OCI-LY7 (cell line): ENCODE measurements around the gene ACTN2. TPM values are rescaled to one million over a fixed set of nuclear protein-coding genes. Genes with fewer than 3 reads are reported as not detected.

ENCODE experiments used
- BruUV-seq: library from RNA; stranded (reverse); fragments of 400-500 nt; replicated peaks from 2 replicates; lab custom pipeline; 2021; lab: Mats Ljungman, UMichigan
- CTCF ChIA-PET: fragments of 300-600 bp; sonication (Branson Sonifier 250); formaldehyde crosslinking; loops from one replicate; lab custom pipeline; 2022; ENCODE audit warnings: antibody characterized with exemption; ENCODE audit not compliant: unreplicated experiment; lab: Charles Lee
- POLR2A ChIA-PET: fragments of 300-600 bp; sonication (Branson Sonifier 250); formaldehyde crosslinking; loops from one replicate; lab custom pipeline; 2022; ENCODE audit warnings: antibody characterized with exemption; lab: Charles Lee
- DNase-seq: peaks from one replicate; pipeline ENCODE4 v3.0.0-alpha.2; 2015; ENCODE audit warnings: low spot score
- H2AFZ ChIP-seq: fragments of 200-600 bp; sonication (generic), shearing (Covaris generic); 2 replicates; pipeline ENCODE4 v1.6.1; 2014; ENCODE audit warnings: mild to moderate bottlenecking, antibody characterized with exemption, low read length, moderate library complexity
- H3K27ac ChIP-seq: fragments of 200-600 bp; sonication (generic); 2 replicates; pipeline ENCODE4 v1.5.1; 2014; ENCODE audit warnings: mixed run types, low read depth, mild to moderate bottlenecking, moderate library complexity, low read length, inconsistent platforms; ENCODE audit not compliant: poor library complexity, severe bottlenecking
- H3K36me3 ChIP-seq: fragments of 200-600 bp; sonication (generic); 2 replicates; pipeline ENCODE4 v1.6.1; 2014; ENCODE audit warnings: mild to moderate bottlenecking, antibody characterized with exemption, low read length, moderate library complexity, mixed read lengths; ENCODE audit not compliant: insufficient read depth
- H3K4me1 ChIP-seq: fragments of 200-600 bp; sonication (generic); 2 replicates; pipeline ENCODE4 v1.5.1; 2014; ENCODE audit warnings: mild to moderate bottlenecking, low read length; ENCODE audit not compliant: insufficient read depth, poor library complexity, severe bottlenecking
- H3K4me2 ChIP-seq: fragments of 200-600 bp; sonication (generic); 2 replicates; pipeline ENCODE4 v1.6.1; 2014; ENCODE audit warnings: mild to moderate bottlenecking, low read length
- H3K4me3 ChIP-seq: fragments of 200-600 bp; sonication (generic); 2 replicates; pipeline ENCODE4 v1.5.1; 2014; ENCODE audit warnings: mild to moderate bottlenecking, low read depth, low read length; ENCODE audit not compliant: poor library complexity, severe bottlenecking
- H3K79me2 ChIP-seq: fragments of 200-600 bp; sonication (generic); 2 replicates; pipeline ENCODE4 v1.6.1; 2016; ENCODE audit warnings: low read depth, mild to moderate bottlenecking, low read length, moderate library complexity, mixed read lengths; ENCODE audit not compliant: insufficient read depth
- H3K9me2 ChIP-seq: fragments of 200-600 bp; sonication (generic); 2 replicates; pipeline ENCODE4 v1.6.1; 2016; ENCODE audit warnings: mild to moderate bottlenecking, low read length, mixed read lengths; ENCODE audit not compliant: insufficient read depth
- H3K9me3 ChIP-seq: fragments of 200-600 bp; sonication (generic); 2 replicates; pipeline ENCODE4 v1.6.1; 2014; ENCODE audit warnings: mild to moderate bottlenecking, mixed run types, low read length, mixed read lengths
- H4K20me1 ChIP-seq: fragments of 200-600 bp; sonication (generic); 2 replicates; pipeline ENCODE4 v1.6.1; 2014; ENCODE audit warnings: mild to moderate bottlenecking, antibody characterized with exemption, low read length, moderate library complexity, mixed read lengths; ENCODE audit not compliant: insufficient read depth
- CTCF ChIP-seq: fragments of 200-600 bp; sonication (generic); conservative IDR thresholded peaks from 2 replicates; pipeline ENCODE4 v1.5.1; 2014; ENCODE audit warnings: mild to moderate bottlenecking, antibody characterized with exemption, low read length, moderate library complexity, mixed read lengths
- EZH2phosphoT487 ChIP-seq: fragments of 200-600 bp; sonication (generic); IDR thresholded peaks from 2 replicates; pipeline ENCODE4 v1.6.1; 2018; ENCODE audit warnings: low read depth, borderline replicate concordance, mild to moderate bottlenecking, mixed run types, antibody characterized with exemption, low read length, moderate library complexity, mixed read lengths
- intact Hi-C: fragments of 100-400 bp; cut with micrococcal nuclease; formaldehyde crosslinking; loops from one replicate; pipeline ENCODE4 v1.10.0; 2022; ENCODE audit not compliant: unreplicated experiment
- total RNA-seq, 2 experiments: library from RNA; depleted of rRNA in 1 of 2; stranded (reverse); fragments of >200 nt in 1 of 2; shearing (Covaris generic) in 1 of 2; gene quantifications; 2 replicates each; pipeline ENCODE4 v1.2.3, GENCODE V29; 2014 to 2022

The ACTN2 gene
- total RNA-seq, 2 experiments from 2014 or later: not detected

GRCh38 chr1:236741753-236742152, 55.5 kb downstream of the ACTN2 start:
- Histone ChIP-seq H3K4me1 (no peaks in the 10 kb centered on the region), H3K4me2 (no peak overlapping the region), H3K9me2 (no peaks in the 10 kb centered on the region), H4K20me1 (no peaks in the 10 kb centered on the region), H3K9me3 (no peaks in the 10 kb centered on the region), H3K36me3 (no peaks in the 10 kb centered on the region), H3K27ac (no peak overlapping the region), H2AFZ (no peak overlapping the region), H3K79me2 (no peaks in the 10 kb centered on the region), H3K4me3 (no peak overlapping the region)
- intact Hi-C loops: no loop called here
- CTCF ChIA-PET: no interaction called here
- TF ChIP-seq CTCF (no peak), EZH2phosphoT487 (no peak)
- BruUV-seq: no TSS peak
- no peak for DNase-seq
- POLR2A ChIA-PET: no interaction called here

- Histone ChIP-seq H4K20me1 (no peaks in the 10 kb centered on the region), H3K4me1 (no peaks in the 10 kb centered on the region), H3K9me2 (no peaks in the 10 kb centered on the region), H3K4me3 (no peak overlapping the region), H3K27ac (no peak overlapping the region), H3K79me2 (no peaks in the 10 kb centered on the region), H3K9me3 (no peaks in the 10 kb centered on the region), H3K4me2 (no peak overlapping the region), H3K36me3 (no peaks in the 10 kb centered on the region), H2AFZ (no peak overlapping the region)
- no peak for TF ChIP-seq CTCF
- no peak for TF ChIP-seq EZH2phosphoT487
- ChIA-PET CTCF (no interaction called here), POLR2A (no interaction called here)
- no peak for DNase-seq
- intact Hi-C loops: no loop called here
- BruUV-seq: no TSS peak
Measured at GRCh38 chr1:236742421-236743160, 56.3 kb downstream of the ACTN2 start.

GRCh38 chr1:236744533-236744932, 58.2 kb downstream of the ACTN2 start:
- POLR2A ChIA-PET: no interaction called here
- intact Hi-C loops: no loop called here

More at GRCh38 chr1:236744533-236744932, 58.2 kb downstream of the ACTN2 start:
- Histone ChIP-seq H3K79me2 (no peaks in the 10 kb centered on the region), H3K9me2 (no peaks in the 10 kb centered on the region), H2AFZ (no peak overlapping the region), H3K36me3 (no peaks in the 10 kb centered on the region), H3K27ac (no peak overlapping the region), H4K20me1 (no peaks in the 10 kb centered on the region), H3K4me3 (no peak overlapping the region), H3K4me2 (no peak overlapping the region), H3K9me3 (no peaks in the 10 kb centered on the region), H3K4me1 (no peaks in the 10 kb centered on the region)
- CTCF ChIA-PET: no interaction called here
- BruUV-seq: no TSS peak
- no peak for TF ChIP-seq CTCF
- no peak for TF ChIP-seq EZH2phosphoT487
- no peak for DNase-seq
